Endodermal cell (in vitro differentiated cells): Measurements from ENCODE around the gene CPSF4L. TPM values are rescaled to one million over a fixed set of nuclear protein-coding genes. Genes with fewer than 3 reads are reported as not detected.

Source experiments
- DNase-seq: peaks from one replicate; pipeline ENCODE4 v3.0.0-alpha.2; 2017
- H3K27ac ChIP-seq: 2 replicates; pipeline ENCODE4 v1.5.1; 2013; ENCODE audit warnings: mild to moderate bottlenecking, low read depth, low read length, moderate library complexity
- H3K27me3 ChIP-seq: 2 replicates; pipeline ENCODE4 v1.6.1; 2013; ENCODE audit warnings: mild to moderate bottlenecking, low read length, moderate library complexity; ENCODE audit not compliant: insufficient read depth, control insufficient read depth, poor library complexity, severe bottlenecking
- H3K36me3 ChIP-seq: 2 replicates; pipeline ENCODE4 v1.7.0; 2013; ENCODE audit warnings: mild to moderate bottlenecking, low read length, moderate library complexity; ENCODE audit not compliant: control insufficient read depth, insufficient read depth
- H3K4me1 ChIP-seq: one replicate; pipeline ENCODE4 v1.7.0; 2013; ENCODE audit warnings: low read length; ENCODE audit not compliant: control insufficient read depth, insufficient read depth
- H3K4me3 ChIP-seq: 2 replicates; pipeline ENCODE4 v1.5.1; 2013; ENCODE audit warnings: mild to moderate bottlenecking, low read length, moderate library complexity
- H3K9ac ChIP-seq: 2 replicates; pipeline ENCODE4 v1.6.1; 2013; ENCODE audit warnings: mild to moderate bottlenecking, low read length, moderate library complexity; ENCODE audit not compliant: poor library complexity, severe bottlenecking; ENCODE audit errors: extremely low read depth
- H3K9me3 ChIP-seq: 2 replicates; pipeline ENCODE4 v1.6.1; 2013; ENCODE audit warnings: mild to moderate bottlenecking, low read length, moderate library complexity; ENCODE audit not compliant: control insufficient read depth
- H3K27ac Mint-ChIP-seq: 2 replicates; pipeline ENCODE4 v1.8.0; 2020; ENCODE audit warnings: mixed read lengths
- H3K27me3 Mint-ChIP-seq: 2 replicates; pipeline ENCODE4 v1.8.0; 2021; ENCODE audit warnings: mild to moderate bottlenecking, mixed read lengths; ENCODE audit not compliant: insufficient read depth
- H3K36me3 Mint-ChIP-seq: 2 replicates; pipeline ENCODE4 v1.8.0; 2020; ENCODE audit warnings: low read depth, mixed read lengths
- H3K4me1 Mint-ChIP-seq: 2 replicates; pipeline ENCODE4 v1.8.0; 2020; ENCODE audit warnings: mixed read lengths
- H3K4me3 Mint-ChIP-seq: 2 replicates; pipeline ENCODE4 v1.8.0; 2020; ENCODE audit warnings: mild to moderate bottlenecking, moderate library complexity, mixed read lengths
- H3K9me3 Mint-ChIP-seq: 2 replicates; pipeline ENCODE4 v1.8.0; 2020; ENCODE audit warnings: mild to moderate bottlenecking, mixed read lengths
- WGBS, 2 experiments: methylation state at CpG; one replicate each; pipeline versions ENCODE4 v1.1.5 to v1.1.7; 2013; ENCODE audit warnings: missing lambda C conversion rate in 2 of 2, mixed read lengths in 1 of 2; ENCODE audit not compliant: insufficient coverage in 1 of 2, insufficient read length in 1 of 2; 5-methylcytosine and 5-hydroxymethylcytosine counted together
- total RNA-seq, 2 donors: library from RNA; stranded (reverse); fragmentation: NEBNext Ultra II Directional in 1 of 2; extraction: Animal tissue kit (Norgen Biotek cat#: 25700) in 1 of 2; gene quantifications; 2 replicates in 1 of 2; 3 replicates in 1 of 2; pipeline ENCODE4 v1.2.1, GENCODE V29; 2021
- TF ChIP-seq, protein P1 (sequence below): fragments of 200-600 bp; sonication (generic); conservative IDR thresholded peaks from 2 replicates; pipeline ENCODE4 v1.5.0; 2021; ENCODE audit warnings: antibody characterized with exemption, mild to moderate bottlenecking

The CPSF4L gene
- total RNA-seq, 2 donors from 2014 or later, result 0.29 to 0.58 TPM

DNA sequence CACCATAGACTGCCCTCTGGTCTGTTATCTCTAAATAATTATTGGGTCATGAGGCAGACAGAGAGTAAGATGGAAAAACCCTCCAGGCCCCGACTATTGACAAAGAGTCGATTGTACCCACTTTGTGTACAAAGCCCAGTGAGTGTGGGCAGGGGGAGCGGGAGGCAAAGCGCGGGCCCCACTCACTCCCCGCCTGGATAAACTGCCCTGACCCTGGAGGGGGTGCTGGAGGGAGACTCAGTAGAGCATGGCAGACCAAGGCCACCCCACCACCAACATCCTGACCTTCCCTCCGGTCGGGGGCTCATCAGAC, 11.2 kb upstream of the CPSF4L start:
- Histone ChIP-seq H3K4me1 (no peaks in the 10 kb centered on the region), H3K27ac (no peak overlapping the region), H3K36me3 (no peaks in the 10 kb centered on the region), H3K9ac (no peak overlapping the region), H3K4me3 (no peak overlapping the region), H3K27me3 (no peaks in the 10 kb centered on the region), H3K9me3 (peaks cover 9% of the 10 kb centered on the region)
- H3K4me1 Mint-ChIP-seq, result no peaks in the 10 kb centered on the region
- TF ChIP-seq, protein P1, sequence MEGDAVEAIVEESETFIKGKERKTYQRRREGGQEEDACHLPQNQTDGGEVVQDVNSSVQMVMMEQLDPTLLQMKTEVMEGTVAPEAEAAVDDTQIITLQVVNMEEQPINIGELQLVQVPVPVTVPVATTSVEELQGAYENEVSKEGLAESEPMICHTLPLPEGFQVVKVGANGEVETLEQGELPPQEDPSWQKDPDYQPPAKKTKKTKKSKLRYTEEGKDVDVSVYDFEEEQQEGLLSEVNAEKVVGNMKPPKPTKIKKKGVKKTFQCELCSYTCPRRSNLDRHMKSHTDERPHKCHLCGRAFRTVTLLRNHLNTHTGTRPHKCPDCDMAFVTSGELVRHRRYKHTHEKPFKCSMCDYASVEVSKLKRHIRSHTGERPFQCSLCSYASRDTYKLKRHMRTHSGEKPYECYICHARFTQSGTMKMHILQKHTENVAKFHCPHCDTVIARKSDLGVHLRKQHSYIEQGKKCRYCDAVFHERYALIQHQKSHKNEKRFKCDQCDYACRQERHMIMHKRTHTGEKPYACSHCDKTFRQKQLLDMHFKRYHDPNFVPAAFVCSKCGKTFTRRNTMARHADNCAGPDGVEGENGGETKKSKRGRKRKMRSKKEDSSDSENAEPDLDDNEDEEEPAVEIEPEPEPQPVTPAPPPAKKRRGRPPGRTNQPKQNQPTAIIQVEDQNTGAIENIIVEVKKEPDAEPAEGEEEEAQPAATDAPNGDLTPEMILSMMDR, result no peak
- H3K4me3 Mint-ChIP-seq, result no peak overlapping the region
- peaks cover 2% of the 10 kb centered on the region for H3K9me3 Mint-ChIP-seq
- H3K36me3 Mint-ChIP-seq, result no peaks in the 10 kb centered on the region
- H3K27ac Mint-ChIP-seq, result no peak overlapping the region
- 91% methylated on average over 8 of the region's 8 CpGs; no CpG with 5 or more reads in 1 of the 2 experiments for WGBS, 2 experiments
- no peak for DNase-seq
- no peaks in the 10 kb centered on the region for H3K27me3 Mint-ChIP-seq

DNA sequence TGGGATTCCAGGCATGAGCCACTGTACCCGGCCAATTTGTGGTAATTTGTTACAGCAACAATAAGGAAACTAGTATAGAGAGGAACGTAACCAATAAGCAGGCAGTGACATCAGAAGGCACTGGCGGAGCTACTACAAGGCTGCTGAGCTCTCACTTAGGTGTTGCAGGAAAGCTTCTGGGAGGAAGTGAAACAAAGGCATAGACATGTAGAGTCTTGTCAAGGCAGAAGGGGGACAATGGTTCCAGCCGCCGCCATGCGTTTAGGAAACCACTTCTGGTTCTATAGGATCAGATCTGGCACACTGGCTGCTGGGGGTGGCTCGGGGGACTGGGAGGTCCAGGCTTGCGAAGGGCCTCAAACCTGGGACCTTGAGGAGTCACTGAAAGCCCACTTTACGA, 9.4 kb upstream of the CPSF4L start:
- H3K4me1 Mint-ChIP-seq, result no peaks in the 10 kb centered on the region
- no peaks in the 10 kb centered on the region for H3K27me3 Mint-ChIP-seq

DNA sequence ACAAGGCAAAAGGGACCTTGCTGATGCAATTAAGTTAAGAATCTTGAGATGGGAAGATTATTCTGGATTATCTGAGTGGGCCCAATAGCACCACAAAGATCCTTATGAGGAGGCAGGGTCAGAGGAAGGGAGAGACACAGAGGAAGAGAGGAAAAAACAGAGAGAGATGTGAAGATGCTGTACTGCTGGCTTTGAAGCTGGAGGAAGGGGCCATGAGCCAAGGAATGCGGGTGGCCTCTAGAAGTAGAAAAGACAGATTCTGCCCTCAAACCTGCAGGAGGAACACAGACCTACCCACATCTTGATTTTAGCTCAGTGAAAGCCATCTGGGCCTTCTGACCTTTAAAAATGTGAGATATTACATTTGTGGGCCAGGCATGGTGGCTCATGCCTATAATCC, 8.1 kb upstream of the CPSF4L start:
- no peak for DNase-seq
- Histone ChIP-seq H3K4me1 (no peaks in the 10 kb centered on the region), H3K27ac (no peak overlapping the region), H3K9ac (no peak overlapping the region), H3K9me3 (peaks cover 9% of the 10 kb centered on the region), H3K27me3 (no peaks in the 10 kb centered on the region), H3K36me3 (no peaks in the 10 kb centered on the region), H3K4me3 (no peak overlapping the region)
- 93% methylated on average over 1 of the region's 1 CpG; no CpG with 5 or more reads in 1 of the 2 experiments for WGBS, 2 experiments
- TF ChIP-seq, protein P1, result no peak
- H3K9me3 Mint-ChIP-seq, result peaks cover 2% of the 10 kb centered on the region
- no peak overlapping the region for H3K27ac Mint-ChIP-seq
- no peaks in the 10 kb centered on the region for H3K36me3 Mint-ChIP-seq
- H3K27me3 Mint-ChIP-seq, result no peaks in the 10 kb centered on the region
- no peak overlapping the region for H3K4me3 Mint-ChIP-seq
- no peaks in the 10 kb centered on the region for H3K4me1 Mint-ChIP-seq

More for the DNA sequence above, 9.4 kb upstream of the CPSF4L start:
- Mint-ChIP-seq H3K36me3 (no peaks in the 10 kb centered on the region), H3K27ac (no peak overlapping the region), H3K9me3 (peaks cover 2% of the 10 kb centered on the region), H3K4me3 (no peak overlapping the region)
- no peak overlapping the region for H3K9ac ChIP-seq
- WGBS, 2 experiments, result 94 to 99% methylated on average over 7 to 9 of the region's 9 CpGs
- DNase-seq, result no peak
- H3K9me3 ChIP-seq, result peaks cover 9% of the 10 kb centered on the region
- H3K27ac ChIP-seq, result no peak overlapping the region
- no peaks in the 10 kb centered on the region for H3K36me3 ChIP-seq
- H3K27me3 ChIP-seq, result no peaks in the 10 kb centered on the region
- TF ChIP-seq, protein P1, result no peak
- H3K4me1 ChIP-seq, result no peaks in the 10 kb centered on the region
- no peak overlapping the region for H3K4me3 ChIP-seq
